HPDE6-E6E7 (cell line): ENCODE results near the gene SYCE1L.

Experiments used
- DNase-seq: peaks from one replicate; pipeline ENCODE4 v3.0.0; 2011; ENCODE audit warnings: missing footprints; ENCODE audit errors: extremely low spot score

Gene SYCE1L

GRCh38 chr16:77250400-77250799, 51.2 kb downstream of the SYCE1L start:
- DNase-seq, result no peak
